K562 (cell line): ENCODE measurements around the gene TUBA4B. TPM values are rescaled to one million over a fixed set of nuclear protein-coding genes. Genes with fewer than 3 reads are reported as not detected.

ENCODE experiments used
- AFF4 ChIP-seq: sonication (generic); formaldehyde crosslinking; IDR thresholded peaks from 2 replicates; pipeline ENCODE4 v1.8.0; 2023; ENCODE audit warnings: mild to moderate bottlenecking, missing genetic modification reagents
- ARID1B ChIP-seq: fragments of 450-650 bp; IDR thresholded peaks from 2 replicates; pipeline ENCODE4 v1.6.1; 2016; ENCODE audit warnings: antibody characterized with exemption, mild to moderate bottlenecking, inconsistent platforms
- ETS1 ChIP-seq: conservative IDR thresholded peaks from 2 replicates; pipeline ENCODE4 v1.6.1; 2011; ENCODE audit warnings: low read depth, mild to moderate bottlenecking, low read length; ENCODE audit not compliant: control insufficient read depth
- ETV5 ChIP-seq: sonication (generic); formaldehyde crosslinking; IDR thresholded peaks from 2 replicates; pipeline ENCODE4 v1.4.0; 2020; ENCODE audit warnings: low read depth, mild to moderate bottlenecking, missing genetic modification reagents
- MITF ChIP-seq: IDR thresholded peaks from 2 replicates; pipeline ENCODE4 v1.6.1; 2014; ENCODE audit warnings: antibody characterized with exemption
- PCBP2 ChIP-seq: fragments of 200-400 bp; formaldehyde crosslinking; IDR thresholded peaks from 2 replicates; pipeline ENCODE4 v1.6.1; 2018; ENCODE audit warnings: low read length, low read depth, mild to moderate bottlenecking, moderate library complexity; ENCODE audit not compliant: poor library complexity, severe bottlenecking
- RREB1 ChIP-seq: fragments of 250-450 bp; sonication (Bioruptor Pico); IDR thresholded peaks from 2 replicates; pipeline ENCODE4 v1.4.0; 2020
- ZNF124 ChIP-seq: sonication (generic); formaldehyde crosslinking; IDR thresholded peaks from 2 replicates; pipeline ENCODE4 v1.8.1; 2022; ENCODE audit warnings: missing genetic modification reagents
- polyA plus RNA-seq, 8 experiments: library from polyadenylated mRNA; depleted of rRNA in 4 of 8; stranded (reverse) in 5 of 8; unstranded in 3 of 8; fragments of >200 nt; fragmentation: Nextera tagmentation in 2 of 8; fragmentation: Illumina TruSeq in 1 of 8; extraction: Ambion mirVana in 2 of 8; extraction: Trizol in 1 of 8; gene quantifications; 2 replicates each; pipeline versions ENCODE4 v1.2.1 to v1.2.3, GENCODE V29; 2011 to 2014; ENCODE audit warnings: inconsistent platforms in 1 of 8, missing spikeins in 1 of 8
- total RNA-seq, 7 experiments: library from RNA; depleted of rRNA in 6 of 7; stranded (reverse); fragments of >200 nt in 6 of 7; fragmentation: Illumina TruSeq in 2 of 7; extraction: Trizol in 2 of 7; gene quantifications; 2 replicates each; pipeline versions ENCODE4 v1.2.1 to v1.2.3, GENCODE V29; 2011 to 2021; ENCODE audit warnings: low replicate concordance in 1 of 7
- TF ChIP-seq, protein P1 (sequence below): fragments of 250-450 bp; sonication (Bioruptor Pico); IDR thresholded peaks from 2 replicates; pipeline ENCODE4 v1.8.0; 2022; ENCODE audit warnings: moderate library complexity, mild to moderate bottlenecking, inconsistent platforms

The TUBA4B gene
- total and polyA plus RNA-seq, 9 of the 15 experiments (the other 6 are each of a cell fraction or from before 2014, with no cell fraction given): 0.04 TPM; not detected in 8

GRCh38 chr2:219279151-219279915 is 26.3 kb downstream of the TUBA4B start, which contains the start of gene DNAJB2 (continued):
- no peak for TF ChIP-seq MITF
- no peak for TF ChIP-seq RREB1 (CRISPR knock-in tag)
- TF ChIP-seq PCBP2: no peak
- TF ChIP-seq ETV5 (CRISPR knock-in tag): peak; percentile 81
- TF ChIP-seq, protein P1, sequence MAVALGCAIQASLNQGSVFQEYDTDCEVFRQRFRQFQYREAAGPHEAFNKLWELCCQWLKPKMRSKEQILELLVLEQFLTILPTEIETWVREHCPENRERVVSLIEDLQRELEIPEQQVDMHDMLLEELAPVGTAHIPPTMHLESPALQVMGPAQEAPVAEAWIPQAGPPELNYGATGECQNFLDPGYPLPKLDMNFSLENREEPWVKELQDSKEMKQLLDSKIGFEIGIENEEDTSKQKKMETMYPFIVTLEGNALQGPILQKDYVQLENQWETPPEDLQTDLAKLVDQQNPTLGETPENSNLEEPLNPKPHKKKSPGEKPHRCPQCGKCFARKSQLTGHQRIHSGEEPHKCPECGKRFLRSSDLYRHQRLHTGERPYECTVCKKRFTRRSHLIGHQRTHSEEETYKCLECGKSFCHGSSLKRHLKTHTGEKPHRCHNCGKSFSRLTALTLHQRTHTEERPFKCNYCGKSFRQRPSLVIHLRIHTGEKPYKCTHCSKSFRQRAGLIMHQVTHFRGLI (CRISPR knock-in tag): peak; percentile 70; the same call in 1 of the 2 replicates
- 0 out of 2 replicates have a peak, but pooled peaks have one; percentile 69 for TF ChIP-seq AFF4 (CRISPR knock-in tag)
- TF ChIP-seq ETS1: peak; percentile 97
- TF ChIP-seq ZNF124 (CRISPR knock-in tag): no peak
- peak; percentile 99 for TF ChIP-seq ARID1B
